H1 (cell line): ENCODE measurements around the gene PRIMA1. TPM values are rescaled to one million over a fixed set of nuclear protein-coding genes. Genes with fewer than 3 reads are reported as not detected.

Source experiments
- CTCF ChIA-PET: fragments of 300-600 bp; sonication (Branson Sonifier 250); formaldehyde crosslinking; loops from one replicate; lab custom pipeline; 2021; ENCODE audit not compliant: partially characterized antibody; lab: Charles Lee
- POLR2A ChIA-PET: fragments of 300-600 bp; sonication (Branson Sonifier 250); formaldehyde crosslinking; loops from one replicate; lab custom pipeline; 2021; ENCODE audit warnings: inconsistent platforms; ENCODE audit not compliant: partially characterized antibody; lab: Charles Lee
- DNase-seq, 2 experiments: peaks; one replicate each; pipeline versions ENCODE4 v3.0.0 to v3.0.0-alpha.2; 2010 to 2022; ENCODE audit warnings: low spot score in 2 of 2, low read depth in 1 of 2, mixed read lengths in 1 of 2
- FAIRE-seq: peaks from 2 replicates; lab custom pipeline; 2011; peaks lifted over from hg19 to GRCh38; lab: Jason Lieb, UNC
- H2AFZ ChIP-seq: 2 replicates; pipeline ENCODE4 v1.8.1; 2012; ENCODE audit warnings: low read length, inconsistent platforms
- H2AK5ac ChIP-seq: 2 replicates; pipeline ENCODE4 v1.6.1; 2013; ENCODE audit warnings: low read depth, low read length
- H2BK120ac ChIP-seq: replicated peaks from 2 replicates; pipeline ENCODE3; 2013; ENCODE audit warnings: low read depth, low read length, inconsistent platforms
- H2BK12ac ChIP-seq: 2 replicates; pipeline ENCODE4 v1.6.1; 2013; ENCODE audit warnings: low read depth, low read length
- H2BK15ac ChIP-seq: 2 replicates; pipeline ENCODE4 v1.6.1; 2013; ENCODE audit warnings: low read length
- H2BK20ac ChIP-seq: 2 replicates; pipeline ENCODE4 v1.6.1; 2013; ENCODE audit warnings: low read length
- H2BK5ac ChIP-seq: 2 replicates; pipeline ENCODE4 v1.6.1; 2013; ENCODE audit warnings: low read depth, low read length
- H3K14ac ChIP-seq: 2 replicates; pipeline ENCODE4 v1.6.1; 2013; ENCODE audit warnings: inconsistent platforms; ENCODE audit not compliant: insufficient read length
- H3K18ac ChIP-seq: 2 replicates; pipeline ENCODE4 v1.6.1; 2013; ENCODE audit warnings: low read length; ENCODE audit errors: extremely low read depth
- H3K23ac ChIP-seq: 2 replicates; pipeline ENCODE4 v1.6.1; 2013; ENCODE audit warnings: inconsistent platforms; ENCODE audit not compliant: insufficient read length
- H3K23me2 ChIP-seq: 2 replicates; pipeline ENCODE4 v1.6.1; 2013; ENCODE audit warnings: low read depth, low read length
- H3K27ac ChIP-seq: 2 replicates; pipeline ENCODE4 v1.6.1; 2011; ENCODE audit warnings: low read depth, low read length, inconsistent platforms
- H3K27me3 ChIP-seq, 4 experiments: replicated peaks in 1 of 4; 1 replicate in 1 of 4; 2 replicates in 3 of 4; pipeline versions ENCODE4 v1.6.1 to v1.8.1; 2011 to 2013; ENCODE audit warnings: low read length in 3 of 4, mild to moderate bottlenecking in 3 of 4, inconsistent platforms in 2 of 4, mixed read lengths in 2 of 4, moderate library complexity in 1 of 4; ENCODE audit not compliant: control insufficient read depth in 3 of 4, insufficient read depth in 3 of 4; ENCODE audit errors: extremely low read depth in 1 of 4
- H3K36me3 ChIP-seq, 4 experiments: 2 replicates each; pipeline versions ENCODE4 v1.6.1 to v1.8.1; 2011 to 2013; ENCODE audit warnings: mild to moderate bottlenecking in 4 of 4, low read length in 3 of 4, moderate library complexity in 2 of 4, control low read depth in 1 of 4, inconsistent platforms in 1 of 4; ENCODE audit not compliant: insufficient read depth in 4 of 4, control insufficient read depth in 2 of 4
- H3K4ac ChIP-seq: replicated peaks from 2 replicates; pipeline ENCODE3; 2013; ENCODE audit warnings: low read length, low read depth, mixed read lengths, inconsistent platforms; ENCODE audit not compliant: insufficient read length
- H3K4me1 ChIP-seq, 4 experiments: replicated peaks in 1 of 4; 1 replicate in 1 of 4; 2 replicates in 3 of 4; pipeline versions ENCODE4 v1.6.1 to v1.8.1; 2011 to 2013; ENCODE audit warnings: low read length in 3 of 4, inconsistent platforms in 2 of 4, mixed read lengths in 1 of 4; ENCODE audit not compliant: insufficient read depth in 4 of 4, control insufficient read depth in 3 of 4
- H3K4me2 ChIP-seq, 2 experiments: 2 replicates each; pipeline versions ENCODE4 v1.6.1 to v1.8.1; 2011 to 2013; ENCODE audit warnings: low read depth in 2 of 2, low read length in 2 of 2, control low read depth in 1 of 2, inconsistent platforms in 1 of 2, mild to moderate bottlenecking in 1 of 2; ENCODE audit not compliant: insufficient read depth in 1 of 2
- H3K4me3 ChIP-seq, 4 experiments: fragments of 200-600, 300-600 bp in 1 of 4; sonication (generic), shearing (Covaris generic), sonication (Bioruptor Twin) in 1 of 4; 2 replicates each; pipeline versions ENCODE4 v1.5.1 to v1.8.1; 2011 to 2016; ENCODE audit warnings: low read length in 4 of 4, low read depth in 3 of 4, control low read depth in 2 of 4, inconsistent platforms in 2 of 4, mild to moderate bottlenecking in 2 of 4, mixed read lengths in 1 of 4, moderate library complexity in 1 of 4; ENCODE audit not compliant: insufficient read depth in 2 of 4; ENCODE audit errors: extremely low read depth in 1 of 4
- H3K56ac ChIP-seq: replicated peaks from 2 replicates; pipeline ENCODE3; 2013; ENCODE audit warnings: low read depth, mild to moderate bottlenecking, mixed read lengths, low read length, inconsistent platforms; ENCODE audit not compliant: insufficient read length
- H3K79me1 ChIP-seq: 2 replicates; pipeline ENCODE4 v1.6.1; 2013; ENCODE audit warnings: low read depth, low read length, control low read depth
- H3K79me2 ChIP-seq, 2 experiments: 2 replicates each; pipeline versions ENCODE4 v1.6.1 to v1.8.1; 2012 to 2013; ENCODE audit warnings: low read length in 2 of 2, mild to moderate bottlenecking in 2 of 2, inconsistent platforms in 1 of 2; ENCODE audit not compliant: insufficient read depth in 2 of 2, control insufficient read depth in 1 of 2
- H3K9ac ChIP-seq, 4 experiments: replicated peaks in 1 of 4; 1 replicate in 1 of 4; 2 replicates in 3 of 4; pipeline versions ENCODE4 v1.6.1 to v1.8.1; 2011 to 2013; ENCODE audit warnings: low read depth in 3 of 4, low read length in 3 of 4, control low read depth in 2 of 4, mild to moderate bottlenecking in 2 of 4, moderate library complexity in 2 of 4, inconsistent platforms in 1 of 4; ENCODE audit errors: extremely low read depth in 1 of 4
- H3K9me3 ChIP-seq, 2 experiments: 2 replicates each; pipeline versions ENCODE4 v1.6.1 to v1.8.1; 2012 to 2013; ENCODE audit warnings: mild to moderate bottlenecking in 2 of 2, moderate library complexity in 2 of 2, control low read depth in 1 of 2, inconsistent platforms in 1 of 2, low read depth in 1 of 2, low read length in 1 of 2, mixed read lengths in 1 of 2; ENCODE audit not compliant: insufficient read depth in 2 of 2
- H4K20me1 ChIP-seq, 2 experiments: replicated peaks in 1 of 2; 2 replicates each; pipeline versions ENCODE3 to v1.8.1; 2011 to 2013; ENCODE audit warnings: inconsistent platforms in 2 of 2, low read length in 2 of 2, mild to moderate bottlenecking in 1 of 2; ENCODE audit not compliant: insufficient read depth in 2 of 2, control insufficient read depth in 1 of 2
- H4K5ac ChIP-seq: 2 replicates; pipeline ENCODE4 v1.6.1; 2013; ENCODE audit warnings: low read length, low read depth, mixed read lengths, inconsistent platforms; ENCODE audit not compliant: insufficient read length
- H4K8ac ChIP-seq: 2 replicates; pipeline ENCODE4 v1.8.0; 2013; ENCODE audit warnings: mild to moderate bottlenecking, moderate library complexity, low read length, inconsistent platforms; ENCODE audit not compliant: insufficient read depth; ENCODE audit errors: extremely low read depth
- H4K91ac ChIP-seq: replicated peaks from 2 replicates; pipeline ENCODE3; 2013; ENCODE audit warnings: low read length, mixed read lengths, inconsistent platforms; ENCODE audit not compliant: insufficient read length
- ATF3 ChIP-seq: IDR thresholded peaks from 2 replicates; pipeline ENCODE4 v1.6.1; 2011; ENCODE audit warnings: low read depth, mild to moderate bottlenecking, low read length; ENCODE audit not compliant: insufficient read depth
- CEBPB ChIP-seq: IDR thresholded peaks from 2 replicates; pipeline ENCODE4 v1.6.1; 2012; ENCODE audit warnings: low read depth, low read length
- EZH2 ChIP-seq: fragments of 200-600 bp; sonication (generic); IDR thresholded peaks from 2 replicates; pipeline ENCODE4 v1.7.1; 2012; ENCODE audit warnings: low read depth, mild to moderate bottlenecking, moderate library complexity, low read length, inconsistent platforms; ENCODE audit not compliant: severe bottlenecking
- HDAC6 ChIP-seq: IDR thresholded peaks from one replicate; pipeline ENCODE4 v1.7.1; 2012; ENCODE audit warnings: low read depth, mild to moderate bottlenecking, inconsistent platforms, low read length, moderate library complexity
- JUN ChIP-seq: IDR thresholded peaks from 2 replicates; pipeline ENCODE4 v1.6.1; 2011; ENCODE audit warnings: low read depth, mild to moderate bottlenecking, improper control_type of control experiment, low read length
- NANOG ChIP-seq: IDR thresholded peaks from 2 replicates; pipeline ENCODE4 v1.6.1; 2011; ENCODE audit warnings: low read length, low read depth, mild to moderate bottlenecking, inconsistent platforms; ENCODE audit not compliant: insufficient read depth, poor library complexity, severe bottlenecking
- POLR2AphosphoS5 ChIP-seq: IDR thresholded peaks from 2 replicates; pipeline ENCODE4 v1.6.1; 2011; ENCODE audit warnings: low read depth, low read length
- RFX5 ChIP-seq: IDR thresholded peaks from 2 replicates; pipeline ENCODE4 v1.6.1; 2011; ENCODE audit warnings: low read depth, low read length, improper control_type of control experiment, borderline replicate concordance
- SIN3A ChIP-seq, 2 experiments: IDR thresholded peaks in 1 of 2; conservative IDR thresholded peaks in 1 of 2; 2 replicates each; pipeline ENCODE4 v1.6.1; 2011 to 2012; ENCODE audit warnings: low read length in 2 of 2, improper control_type of control experiment in 1 of 2, low read depth in 1 of 2, mild to moderate bottlenecking in 1 of 2
- SIX5 ChIP-seq: IDR thresholded peaks from 2 replicates; pipeline ENCODE4 v1.6.1; 2011; ENCODE audit warnings: mild to moderate bottlenecking, low read depth, low read length
- TAF1 ChIP-seq: IDR thresholded peaks from 2 replicates; pipeline ENCODE4 v1.6.1; 2011; ENCODE audit warnings: mild to moderate bottlenecking, low read depth, low read length
- TAF7 ChIP-seq: optimal IDR thresholded peaks from 2 replicates; pipeline ENCODE3; 2011; ENCODE audit warnings: low read depth, mild to moderate bottlenecking, inconsistent platforms, low read length, moderate library complexity, borderline replicate concordance
- YY1 ChIP-seq: IDR thresholded peaks from 2 replicates; pipeline ENCODE4 v1.6.1; 2011; ENCODE audit warnings: low read depth, mild to moderate bottlenecking, low read length
- WGBS, 2 experiments: shearing (Covaris generic) in 1 of 2; methylation state at CpG; one replicate each; pipeline versions ENCODE4 v1.1.6 to v1.1.7; 2013 to 2015; ENCODE audit warnings: low lambda C conversion rate in 2 of 2, mixed read lengths in 2 of 2, inconsistent platforms in 1 of 2, low coverage in 1 of 2, missing lambda C conversion rate in 1 of 2; ENCODE audit not compliant: insufficient replicate concordance in 2 of 2, insufficient coverage in 1 of 2, insufficient read length in 1 of 2; ENCODE audit errors: extremely low coverage in 1 of 2, missing lambda C conversion rate in 1 of 2; 5-methylcytosine and 5-hydroxymethylcytosine counted together
- polyA plus RNA-seq, 7 experiments: library from polyadenylated mRNA; depleted of rRNA in 3 of 7; stranded (reverse) in 5 of 7; unstranded in 2 of 7; fragments of >200 nt in 5 of 7; fragments of 200-250 nt in 2 of 7; gene quantifications; 1 replicate in 5 of 7; 2 replicates in 1 of 7; 4 replicates in 1 of 7; pipeline versions ENCODE4 v1.2.1 to v1.2.3, GENCODE V29; 2011 to 2013; ENCODE audit warnings: missing spikeins in 2 of 7, mixed read lengths in 2 of 7
- total RNA-seq: library from RNA; stranded (reverse); fragmentation: NEBNext Ultra II Directional; extraction: Animal tissue kit (Norgen Biotek cat#: 25700); gene quantifications from 2 replicates; pipeline ENCODE4 v1.2.1, GENCODE V29; 2021

PRIMA1 gene
- total and polyA plus RNA-seq, 2 of the 8 experiments (the other 6 are each of a cell fraction or from before 2014, with no cell fraction given) = 2.8 to 4.5 TPM

GRCh38 chr14:93705513-93706156, 82.7 kb downstream of the PRIMA1 start:
- Histone ChIP-seq H3K79me2 (no peaks in the 10 kb centered on the region), H4K20me1 (no peaks in the 10 kb centered on the region), H3K14ac (no peak overlapping the region), H3K4me1 (no peaks in the 10 kb centered on the region), H4K8ac (no peak overlapping the region; the same call in 1 of the 2 replicates), H3K27ac (no peak overlapping the region), H3K4me2 (no peak overlapping the region), H2AFZ (no peak overlapping the region), H4K91ac (no peak overlapping the region), H3K23me2 (no peaks in the 10 kb centered on the region), H4K5ac (no peak overlapping the region), H3K79me1 (no peaks in the 10 kb centered on the region), H2BK5ac (no peak overlapping the region), H3K4me3 (no peak overlapping the region), H2BK15ac (no peak overlapping the region), H2BK120ac (no peak overlapping the region), H2BK12ac (no peak overlapping the region), H3K9ac (no peak overlapping the region), H2BK20ac (no peak overlapping the region), H3K4ac (no peak overlapping the region), H2AK5ac (no peak overlapping the region), H3K9me3 (no peaks in the 10 kb centered on the region), H3K23ac (no peak overlapping the region), H3K18ac (no peak overlapping the region), H3K36me3 (no peaks in the 10 kb centered on the region), H3K27me3 (0 out of 7 replicates have a peak, but pooled peaks cover 0 to 4% (median 0%) of the 10 kb centered on the region in 4 experiments), H3K56ac (no peak overlapping the region)
- WGBS, 2 experiments = 88% methylated on average over 15 of the region's 15 CpGs; no CpG with 5 or more reads in 1 of the 2 experiments
- DNase-seq (no peak), FAIRE-seq (no peak)
- ChIA-PET POLR2A (no interaction called here), CTCF (interaction anchor here (0.8 to 2.3 kb wide), 5 partner anchors 13 to 99 kb away, joined by 3 to 9 read pairs (median 4); no protein-coding TSS in a partner anchor)
- TF ChIP-seq TAF1 (no peak), CEBPB (no peak), NANOG (no peak), POLR2AphosphoS5 (no peak), RFX5 (no peak), SIN3A (conservative IDR thresholded peaks at IDR 0.05 in 1 of 2, IDR thresholded peaks at IDR 0.05 in 1 of 2; ENCODE audit: low read depth in 1 of 2, low read length in 2 of 2) (no peak), EZH2 (no peak), ATF3 (no peak), TAF7 (no peak), JUN (no peak), YY1 (no peak), HDAC6 (no peak), SIX5 (no peak)
